Measurements from ENCODE around the gene ZNF793.

ZNF793 gene

DNA sequence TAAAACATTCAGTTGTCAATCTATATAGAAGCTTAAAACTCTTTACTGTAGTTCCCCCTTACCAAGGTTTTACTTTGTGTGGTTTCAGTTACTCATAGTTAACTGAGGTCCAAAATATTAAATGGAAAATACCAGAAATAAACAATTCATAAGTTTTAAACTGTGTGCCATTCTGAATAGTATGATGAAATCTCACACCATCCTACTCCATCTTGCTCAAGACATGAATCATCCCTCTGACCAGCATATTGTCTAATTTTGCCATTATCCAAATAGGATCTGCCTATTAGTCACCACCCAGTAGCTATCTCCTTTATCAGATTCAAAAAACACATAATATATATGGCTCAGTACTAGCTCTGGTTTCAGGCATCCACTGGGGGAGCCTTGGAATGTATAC lies 65.5 kb downstream of the ZNF793 start:
- DNase-seq = peak; percentile 21

- DNase-seq = no peak
Measured at GRCh38 chr19:37583340-37583739, 76.6 kb downstream of the ZNF793 start.
